Effector memory CD8-positive, alpha-beta T cell (primary cell): ENCODE measurements around the gene LCORL.
A peak's percentile ranks its signal among the peaks of the same experiment; 100 is the strongest.

ENCODE experiments used
- ATAC-seq: fragments of 150-1000 bp; cut with Tn5 transposase; replicated peaks from 2 replicates; pipeline ENCODE4 v1.10.0; 2021; ENCODE audit warnings: mild to moderate bottlenecking, moderate library complexity
- DNase-seq, 3 experiments: peaks; one replicate each; pipeline ENCODE4 v3.0.0; 2021
- H3K27ac Mint-ChIP-seq, 2 donors: one replicate each; pipeline ENCODE4 v1.8.0; 2022; ENCODE audit warnings: mild to moderate bottlenecking in 2 of 2, mixed read lengths in 2 of 2, moderate library complexity in 2 of 2
- H3K27me3 Mint-ChIP-seq, 2 donors: one replicate each; pipeline ENCODE4 v1.8.0; 2022; ENCODE audit warnings: mixed read lengths in 2 of 2
- H3K36me3 Mint-ChIP-seq: one replicate; pipeline ENCODE4 v1.8.0; 2022; ENCODE audit warnings: mild to moderate bottlenecking, moderate library complexity, mixed read lengths; ENCODE audit not compliant: insufficient read depth
- H3K4me1 Mint-ChIP-seq, 2 donors: one replicate each; pipeline ENCODE4 v1.8.0; 2022; ENCODE audit warnings: low read depth in 2 of 2, mixed read lengths in 2 of 2
- H3K4me3 Mint-ChIP-seq, 2 donors: one replicate each; pipeline ENCODE4 v1.8.0; 2022; ENCODE audit warnings: mild to moderate bottlenecking in 2 of 2, mixed read lengths in 2 of 2, moderate library complexity in 2 of 2
- H3K9me3 Mint-ChIP-seq, 2 donors: one replicate each; pipeline ENCODE4 v1.8.0; 2022; ENCODE audit warnings: mixed read lengths in 2 of 2
- total RNA-seq, 9 experiments: gene quantifications; one replicate each; lab custom pipeline; 2026; lab: John Stamatoyannopoulos, UW

The LCORL gene
- total RNA-seq: 14.1 to 48.3 (median 16.9) reads per million in 9 experiments

GRCh38 chr4:18021720-18022571, at the start of gene LCORL:
Gene LCORL, minus strand, starts transcription at chr4:18021755. Its CDS starts 4 bp downstream, at chr4:18021751.
- Mint-ChIP-seq H3K9me3 (no peaks in the 10 kb centered on the region), H3K36me3 (peaks cover 10% of the 10 kb centered on the region), H3K27me3 (no peaks in the 10 kb centered on the region), H3K4me1 (peaks cover 15 to 29% of the 10 kb centered on the region in 2 donors), H3K27ac (peak within 1 kb of the TSS; percentile 94 to 97), H3K4me3 (peak within 1 kb of the TSS; percentile 87 to 93)
- DNase-seq (peak; percentile 85 to 87 (median 85)), ATAC-seq (peak; percentile 79)

GRCh38 chr4:18069810-18070209, 48.3 kb upstream of the LCORL start:
- no peak overlapping the region for H3K4me3 Mint-ChIP-seq
- no peak overlapping the region for H3K27ac Mint-ChIP-seq
- no peaks in the 10 kb centered on the region for H3K36me3 Mint-ChIP-seq
- H3K9me3 Mint-ChIP-seq: peaks cover 0 to under 1% of the 10 kb centered on the region in 2 donors
- ATAC-seq: no peak
- H3K27me3 Mint-ChIP-seq: peaks cover 59 to 72% of the 10 kb centered on the region in 2 donors
- DNase-seq: no peak
- no peaks in the 10 kb centered on the region for H3K4me1 Mint-ChIP-seq

GRCh38 chr4:18067031-18067430, 45.5 kb upstream of the LCORL start:
- Mint-ChIP-seq H3K27ac (no peak overlapping the region), H3K4me3 (no peak overlapping the region), H3K9me3 (peaks cover 8 to 17% of the 10 kb centered on the region in 2 donors), H3K36me3 (no peaks in the 10 kb centered on the region), H3K4me1 (no peaks in the 10 kb centered on the region), H3K27me3 (peaks cover 62 to 72% of the 10 kb centered on the region in 2 donors)
- ATAC-seq (no peak), DNase-seq (no peak)

- no peak overlapping the region for H3K4me3 Mint-ChIP-seq
- H3K27me3 Mint-ChIP-seq: peaks cover 41 to 50% of the 10 kb centered on the region in 2 donors
- H3K36me3 Mint-ChIP-seq: no peaks in the 10 kb centered on the region
- H3K27ac Mint-ChIP-seq: no peak overlapping the region
- ATAC-seq (no peak), DNase-seq (no peak)
- H3K4me1 Mint-ChIP-seq: peaks cover 1 to 2% of the 10 kb centered on the region in 2 donors
- H3K9me3 Mint-ChIP-seq: peaks cover 8 to 17% of the 10 kb centered on the region in 2 donors
Measured at GRCh38 chr4:18063079-18063478, 41.5 kb upstream of the LCORL start.

GRCh38 chr4:18057821-18058533, 36.4 kb upstream of the LCORL start:
- H3K27me3 Mint-ChIP-seq: peaks cover 32 to 33% of the 10 kb centered on the region in 2 donors

GRCh38 chr4:18056030-18056429, 34.5 kb upstream of the LCORL start:
- no peaks in the 10 kb centered on the region for H3K9me3 Mint-ChIP-seq
- no peak overlapping the region for H3K27ac Mint-ChIP-seq
- H3K4me1 Mint-ChIP-seq: peaks cover 5 to 8% of the 10 kb centered on the region in 2 donors
- no peak overlapping the region for H3K4me3 Mint-ChIP-seq
- DNase-seq (no peak), ATAC-seq (no peak)
- peaks cover 35 to 41% of the 10 kb centered on the region in 2 donors for H3K27me3 Mint-ChIP-seq
- no peaks in the 10 kb centered on the region for H3K36me3 Mint-ChIP-seq

More at GRCh38 chr4:18057821-18058533, 36.4 kb upstream of the LCORL start:
- no peaks in the 10 kb centered on the region for H3K36me3 Mint-ChIP-seq
- H3K27ac Mint-ChIP-seq: no peak overlapping the region
- H3K4me3 Mint-ChIP-seq: peak overlapping the region in 1 of 2 donors; percentile 32
- H3K9me3 Mint-ChIP-seq: peaks cover 0 to under 1% of the 10 kb centered on the region in 2 donors
- ATAC-seq (no peak), DNase-seq (no peak)
- H3K4me1 Mint-ChIP-seq: peaks cover 5 to 8% of the 10 kb centered on the region in 2 donors

- no peak for DNase-seq
- Mint-ChIP-seq H3K36me3 (no peaks in the 10 kb centered on the region), H3K4me3 (no peak overlapping the region), H3K27me3 (peaks cover 26 to 29% of the 10 kb centered on the region in 2 donors), H3K9me3 (no peaks in the 10 kb centered on the region), H3K4me1 (peaks cover 0 to 3% of the 10 kb centered on the region in 2 donors), H3K27ac (no peak overlapping the region)
- no peak for ATAC-seq
Measured at GRCh38 chr4:18052158-18052557, 30.6 kb upstream of the LCORL start.

- H3K4me1 Mint-ChIP-seq: peaks cover 0 to 3% of the 10 kb centered on the region in 2 donors
- ATAC-seq: no peak
- DNase-seq: no peak
- H3K4me3 Mint-ChIP-seq: no peak overlapping the region
- H3K9me3 Mint-ChIP-seq: no peaks in the 10 kb centered on the region
- H3K27ac Mint-ChIP-seq: no peak overlapping the region
- H3K27me3 Mint-ChIP-seq: peaks cover 26 to 29% of the 10 kb centered on the region in 2 donors
- no peaks in the 10 kb centered on the region for H3K36me3 Mint-ChIP-seq
Measured at GRCh38 chr4:18051281-18051680, 29.7 kb upstream of the LCORL start.

GRCh38 chr4:18050448-18050847, 28.9 kb upstream of the LCORL start:
- Mint-ChIP-seq H3K27ac (no peak overlapping the region), H3K27me3 (peaks cover 19 to 23% of the 10 kb centered on the region in 2 donors), H3K4me3 (no peak overlapping the region), H3K9me3 (no peaks in the 10 kb centered on the region), H3K36me3 (no peaks in the 10 kb centered on the region), H3K4me1 (peaks cover 0 to 2% of the 10 kb centered on the region in 2 donors)
- ATAC-seq: no peak
- no peak for DNase-seq

GRCh38 chr4:18049446-18049845, 27.9 kb upstream of the LCORL start:
- no peak for ATAC-seq

GRCh38 chr4:18042754-18043153, 21.2 kb upstream of the LCORL start:
- DNase-seq (no peak), ATAC-seq (peak; percentile 40)
- Mint-ChIP-seq H3K4me3 (no peak overlapping the region), H3K36me3 (no peaks in the 10 kb centered on the region), H3K9me3 (no peaks in the 10 kb centered on the region), H3K27ac (no peak overlapping the region), H3K27me3 (peaks cover 13 to 23% of the 10 kb centered on the region in 2 donors), H3K4me1 (no peaks in the 10 kb centered on the region)

More at GRCh38 chr4:18049446-18049845, 27.9 kb upstream of the LCORL start:
- Mint-ChIP-seq H3K4me1 (no peaks in the 10 kb centered on the region), H3K4me3 (no peak overlapping the region), H3K27ac (no peak overlapping the region), H3K36me3 (no peaks in the 10 kb centered on the region), H3K9me3 (no peaks in the 10 kb centered on the region), H3K27me3 (peaks cover 14 to 16% of the 10 kb centered on the region in 2 donors)
- no peak for DNase-seq

GRCh38 chr4:18042012-18042411, 20.5 kb upstream of the LCORL start:
- H3K4me3 Mint-ChIP-seq: no peak overlapping the region
- no peaks in the 10 kb centered on the region for H3K9me3 Mint-ChIP-seq
- H3K27me3 Mint-ChIP-seq: peaks cover 13 to 28% of the 10 kb centered on the region in 2 donors
- H3K36me3 Mint-ChIP-seq: no peaks in the 10 kb centered on the region
- no peak overlapping the region for H3K27ac Mint-ChIP-seq
- no peaks in the 10 kb centered on the region for H3K4me1 Mint-ChIP-seq
- ATAC-seq: no peak
- no peak for DNase-seq

GRCh38 chr4:18041114-18041513, 19.6 kb upstream of the LCORL start:
- DNase-seq (no peak), ATAC-seq (no peak)
- Mint-ChIP-seq H3K4me1 (no peaks in the 10 kb centered on the region), H3K4me3 (no peak overlapping the region), H3K9me3 (no peaks in the 10 kb centered on the region), H3K36me3 (no peaks in the 10 kb centered on the region), H3K27me3 (peaks cover 13 to 31% of the 10 kb centered on the region in 2 donors), H3K27ac (no peak overlapping the region)
